ENCODE results near the gene CDC37.
"Not testable (repeated sequence)": the region's sequence is repeated elsewhere in the genome, so short reads cannot be mapped to it uniquely, and the experiment has no call there.

Gene CDC37

DNA sequence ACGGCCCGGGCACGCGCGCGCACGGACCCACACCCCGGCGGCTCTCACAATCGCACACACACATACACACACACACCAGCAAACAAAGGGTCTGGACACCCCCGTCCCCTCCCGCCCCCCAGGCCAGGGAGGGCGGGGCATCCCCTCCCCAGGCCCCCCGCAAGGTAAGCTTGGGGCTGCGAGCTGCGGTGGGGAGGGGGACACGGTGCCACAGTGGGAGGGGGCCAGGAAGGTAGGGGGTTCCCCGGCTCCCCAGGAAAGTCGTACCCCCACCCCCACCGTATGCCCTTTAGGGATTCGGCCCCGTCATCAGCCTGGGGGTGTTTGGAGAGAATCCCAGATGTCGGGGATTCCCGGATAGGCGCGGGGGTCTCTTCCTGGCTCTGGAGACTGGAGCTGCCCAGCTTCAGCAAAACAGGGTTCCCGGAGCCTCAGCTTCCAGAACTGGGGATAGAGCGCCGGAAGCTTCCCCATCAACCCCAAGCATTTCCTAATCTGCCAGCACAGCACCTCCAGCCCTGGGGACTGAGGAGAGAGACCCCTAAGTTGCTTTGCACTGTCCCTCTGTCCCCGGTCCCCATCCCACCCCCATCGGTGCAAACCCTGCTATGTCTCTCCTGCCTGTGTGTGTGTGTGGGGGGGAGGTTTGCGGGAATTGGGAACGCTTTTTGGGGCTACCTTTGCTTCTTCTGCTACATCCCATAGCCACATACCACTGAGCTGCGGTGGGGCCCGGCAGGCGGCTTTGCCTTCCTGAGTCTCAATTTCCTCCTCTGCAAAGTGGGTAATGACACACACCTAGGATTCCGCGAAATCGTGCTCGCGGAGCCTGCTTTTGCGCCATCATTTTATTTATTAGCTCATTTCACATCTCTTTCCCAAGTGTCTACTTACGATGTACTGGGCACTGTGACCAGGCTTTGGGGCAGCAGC is 1.8 kb upstream of the CDC37 start:
- intact Hi-C loops (cut with DNase I; ENCODE audit: low total_unique reads) = loop anchor here (2.0 to 10.0 kb wide), 2 partner anchors 20 to 160 kb away; partner anchors contain the start of genes CDKN2D and KRI1
- no peak overlapping the region for H3K27ac ChIP-seq

DNA sequence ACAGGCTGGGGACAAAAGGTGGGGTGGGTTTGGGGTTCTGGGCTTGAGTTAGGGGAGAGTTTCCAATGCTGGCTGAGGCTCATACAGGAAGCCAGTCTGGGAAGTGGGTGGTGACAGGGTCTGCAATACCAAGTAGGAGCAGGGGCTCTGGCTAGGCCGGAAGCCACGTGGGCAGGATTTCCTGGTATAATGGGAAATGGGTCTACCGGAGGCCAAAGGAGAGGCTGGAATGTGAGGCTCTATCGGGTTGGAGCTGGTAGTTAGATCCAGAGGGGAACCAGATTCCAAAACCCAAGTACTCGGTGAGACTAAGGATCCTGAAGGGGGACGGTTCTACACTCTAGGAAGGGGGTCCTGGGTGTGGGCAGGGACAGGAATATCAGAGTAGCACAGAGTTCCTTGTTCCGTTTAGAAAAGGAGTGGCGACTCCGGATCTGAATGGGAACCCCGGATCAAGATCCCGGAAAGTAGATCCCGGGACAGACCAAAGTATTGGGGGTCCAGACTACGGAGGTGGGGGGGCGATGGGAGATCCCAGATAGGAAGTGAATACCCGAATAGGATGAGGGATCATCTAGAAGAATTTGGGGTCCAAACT is 802 bp downstream of the CDC37 start:
- no peak for DNase-seq
- TF ChIP-seq, protein P1, sequence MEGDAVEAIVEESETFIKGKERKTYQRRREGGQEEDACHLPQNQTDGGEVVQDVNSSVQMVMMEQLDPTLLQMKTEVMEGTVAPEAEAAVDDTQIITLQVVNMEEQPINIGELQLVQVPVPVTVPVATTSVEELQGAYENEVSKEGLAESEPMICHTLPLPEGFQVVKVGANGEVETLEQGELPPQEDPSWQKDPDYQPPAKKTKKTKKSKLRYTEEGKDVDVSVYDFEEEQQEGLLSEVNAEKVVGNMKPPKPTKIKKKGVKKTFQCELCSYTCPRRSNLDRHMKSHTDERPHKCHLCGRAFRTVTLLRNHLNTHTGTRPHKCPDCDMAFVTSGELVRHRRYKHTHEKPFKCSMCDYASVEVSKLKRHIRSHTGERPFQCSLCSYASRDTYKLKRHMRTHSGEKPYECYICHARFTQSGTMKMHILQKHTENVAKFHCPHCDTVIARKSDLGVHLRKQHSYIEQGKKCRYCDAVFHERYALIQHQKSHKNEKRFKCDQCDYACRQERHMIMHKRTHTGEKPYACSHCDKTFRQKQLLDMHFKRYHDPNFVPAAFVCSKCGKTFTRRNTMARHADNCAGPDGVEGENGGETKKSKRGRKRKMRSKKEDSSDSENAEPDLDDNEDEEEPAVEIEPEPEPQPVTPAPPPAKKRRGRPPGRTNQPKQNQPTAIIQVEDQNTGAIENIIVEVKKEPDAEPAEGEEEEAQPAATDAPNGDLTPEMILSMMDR (IDR thresholded peaks at IDR 0.05) = no peak
- Histone ChIP-seq H3K4me1 (peaks cover 0 to 46% (median 43%) of the 10 kb centered on the region in 4 donors), H3K27ac (peak overlapping the region; percentile 75 to 80), H3K9me3 (no peaks in the 10 kb centered on the region), H3K36me3 (peaks cover 0 to 8% (median 0%) of the 10 kb centered on the region in 3 donors), H3K4me3 (peak overlapping the region; percentile 92 to 96), H3K27me3 (peaks cover 0 to 25% of the 10 kb centered on the region in 2 donors)
- intact Hi-C loops (cut with DNase I; ENCODE audit: low total_unique reads) = loop anchor here (10.0 kb wide), 1 partner anchor 162 kb away; the partner anchor contains the start of genes CDKN2D and KRI1

More for the DNA sequence above, 1.8 kb upstream of the CDC37 start:
- H3K4me3 ChIP-seq = peak overlapping the region; percentile 92 to 96
- no peaks in the 10 kb centered on the region for H3K9me3 ChIP-seq
- TF ChIP-seq, protein P1 (IDR thresholded peaks at IDR 0.05) = no peak
- DNase-seq = no peak
- no peaks in the 10 kb centered on the region for H3K36me3 ChIP-seq
- H3K27me3 ChIP-seq = peaks cover 0 to 48% of the 10 kb centered on the region in 2 donors
- H3K4me1 ChIP-seq = peaks cover 0 to 42% (median 39%) of the 10 kb centered on the region in 4 donors

DNA sequence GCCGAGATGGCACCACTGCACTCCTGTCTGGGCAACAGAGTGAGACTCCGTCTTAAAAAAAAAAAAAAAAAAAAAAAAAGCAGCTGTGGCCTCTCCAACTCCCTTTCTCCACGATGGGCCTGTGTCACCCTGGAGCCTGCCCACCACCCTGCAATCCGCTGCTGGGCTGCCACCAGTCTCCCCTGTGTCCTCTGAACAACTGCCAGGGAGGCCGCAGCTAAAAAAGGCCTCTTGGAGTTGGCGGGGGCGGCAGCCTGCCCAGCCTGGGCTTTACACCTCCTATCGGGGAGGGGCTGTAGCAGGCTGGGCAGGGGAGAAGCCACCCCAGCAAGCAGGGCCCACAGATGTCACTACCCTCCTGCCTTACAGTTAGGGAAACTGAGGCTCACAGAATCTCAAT is 3.5 kb downstream of the CDC37 start:
- Histone ChIP-seq H3K4me1 (peaks cover 0 to 43% (median 38%) of the 10 kb centered on the region in 4 donors), H3K27ac (no peak overlapping the region), H3K27me3 (peaks cover 0 to 8% of the 10 kb centered on the region in 2 donors), H3K9me3 (no peaks in the 10 kb centered on the region), H3K36me3 (peaks cover 7 to 30% (median 15%) of the 10 kb centered on the region in 3 donors), H3K4me3 (no peak overlapping the region)
- no peak for DNase-seq
- intact Hi-C loops (cut with DNase I; ENCODE audit: low total_unique reads) = loop anchor here (10.0 kb wide), 1 partner anchor 165 kb away; the partner anchor contains the start of genes CDKN2D and KRI1
- TF ChIP-seq, protein P1 (IDR thresholded peaks at IDR 0.05) = no peak

DNA sequence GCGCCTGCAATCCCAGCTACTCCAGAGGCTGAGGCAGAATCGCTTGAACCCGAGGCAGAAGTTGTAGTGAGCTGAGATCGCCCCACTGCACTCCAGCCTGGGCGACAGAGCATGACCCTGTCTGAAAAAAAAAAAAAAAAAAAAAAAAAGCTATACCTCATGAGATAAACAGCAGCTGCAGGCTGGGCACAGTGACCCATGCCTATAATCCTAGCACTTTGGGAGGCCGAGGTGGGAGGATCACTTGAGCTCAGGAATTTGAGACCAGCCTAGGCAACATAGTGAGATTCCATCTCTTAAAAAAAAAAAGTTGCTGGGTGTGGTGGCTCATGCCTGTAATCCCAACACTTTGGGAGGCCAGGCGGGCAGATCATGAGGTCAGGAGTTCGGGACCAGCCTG is 4.0 kb downstream of the CDC37 start:
- intact Hi-C loops (cut with DNase I; ENCODE audit: low total_unique reads); H3K9me3 ChIP-seq; H3K27me3 ChIP-seq; H3K4me3 ChIP-seq; H3K27ac ChIP-seq; DNase-seq: not testable (repeated sequence)
- H3K36me3 ChIP-seq = peaks cover 12 to 35% (median 20%) of the 10 kb centered on the region in 3 donors
- peaks cover 0 to 37% (median 32%) of the 10 kb centered on the region in 4 donors for H3K4me1 ChIP-seq

DNA sequence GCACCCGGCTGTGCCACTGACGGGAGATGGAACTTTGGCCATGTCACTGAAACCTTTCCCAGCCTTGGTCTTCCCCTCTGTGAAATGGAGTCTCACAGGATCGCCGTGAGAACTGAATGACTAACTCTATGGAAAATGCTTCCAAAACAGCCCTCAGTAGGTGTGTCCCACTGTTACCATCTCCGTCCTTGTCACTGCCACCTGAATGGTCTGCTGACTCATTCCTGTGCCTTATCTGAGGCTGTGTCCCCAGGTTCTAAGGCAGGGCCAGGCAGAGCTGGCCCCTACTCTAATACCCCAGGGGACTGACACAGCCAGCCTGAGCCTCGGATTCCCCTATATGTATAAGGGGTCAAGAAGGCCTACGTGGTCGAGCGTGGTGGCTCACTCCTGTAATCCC is 4.5 kb downstream of the CDC37 start:
- TF ChIP-seq, protein P1 (IDR thresholded peaks at IDR 0.05) = no peak
- no peak for DNase-seq
- Histone ChIP-seq H3K4me3 (no peak overlapping the region), H3K4me1 (peaks cover 0 to 32% (median 29%) of the 10 kb centered on the region in 4 donors), H3K27me3 (no peaks in the 10 kb centered on the region), H3K27ac (no peak overlapping the region), H3K9me3 (no peaks in the 10 kb centered on the region), H3K36me3 (peaks cover 17 to 41% (median 26%) of the 10 kb centered on the region in 3 donors)
- intact Hi-C loops (cut with DNase I; ENCODE audit: low total_unique reads) = no loop called here
